KMS-11 (cell line): ENCODE results near the gene CNST.

ENCODE experiments used
- H2AFZ ChIP-seq: fragments of 200-600 bp; sonication (generic); 2 replicates; pipeline ENCODE4 v1.6.1; 2016; ENCODE audit warnings: antibody characterized with exemption, mixed run types, low read depth
- H3K27ac ChIP-seq: fragments of 200-600 bp; sonication (generic); 2 replicates; pipeline ENCODE4 v1.6.1; 2016; ENCODE audit warnings: mild to moderate bottlenecking, mixed run types
- H3K27me3 ChIP-seq: fragments of 200-600 bp; sonication (generic); 2 replicates; pipeline ENCODE4 v1.6.1; 2017; ENCODE audit warnings: mild to moderate bottlenecking, low read depth, mixed run types, moderate library complexity; ENCODE audit not compliant: insufficient read depth
- H3K36me3 ChIP-seq: fragments of 200-600 bp; sonication (generic); 2 replicates; pipeline ENCODE4 v1.6.1; 2017; ENCODE audit warnings: mild to moderate bottlenecking, mixed run types; ENCODE audit not compliant: insufficient read depth
- H3K4me1 ChIP-seq: fragments of 200-600 bp; sonication (generic); 2 replicates; pipeline ENCODE4 v1.6.1; 2016; ENCODE audit warnings: mild to moderate bottlenecking, low read depth, mixed run types; ENCODE audit not compliant: poor library complexity, severe bottlenecking
- H3K4me2 ChIP-seq: fragments of 200-600 bp; sonication (generic); 2 replicates; pipeline ENCODE4 v1.7.0; 2016; ENCODE audit warnings: mild to moderate bottlenecking, mixed run types
- H3K4me3 ChIP-seq: fragments of 200-600 bp; sonication (generic); IDR thresholded peaks from 2 replicates; pipeline ENCODE4 v1.6.1; 2017; ENCODE audit warnings: low read depth, low read length, mixed read lengths; ENCODE audit not compliant: insufficient read depth
- H3K79me2 ChIP-seq: fragments of 200-600 bp; sonication (generic); 2 replicates; pipeline ENCODE4 v1.6.1; 2016; ENCODE audit warnings: low read depth, mixed run types; ENCODE audit not compliant: insufficient read depth
- H3K9ac ChIP-seq: fragments of 200-600 bp; sonication (generic); 2 replicates; pipeline ENCODE4 v1.6.1; 2016; ENCODE audit warnings: mild to moderate bottlenecking, mixed run types
- H4K20me1 ChIP-seq: fragments of 200-600 bp; sonication (generic); 2 replicates; pipeline ENCODE4 v1.6.1; 2016; ENCODE audit warnings: mild to moderate bottlenecking, mixed run types; ENCODE audit not compliant: insufficient read depth
- CTCF ChIP-seq: fragments of 200-600 bp; sonication (generic); conservative IDR thresholded peaks from 2 replicates; pipeline ENCODE4 v1.6.1; 2017; ENCODE audit warnings: low read depth, mild to moderate bottlenecking, antibody characterized with exemption, low read length, moderate library complexity, mixed read lengths

Gene CNST

GRCh38 chr1:246617768-246618167, 51.5 kb downstream of the CNST start:
- no peak overlapping the region for H3K4me2 ChIP-seq
- no peak overlapping the region for H2AFZ ChIP-seq
- H3K4me3 ChIP-seq, result no peak overlapping the region
- H4K20me1 ChIP-seq, result no peaks in the 10 kb centered on the region
- no peaks in the 10 kb centered on the region for H3K27me3 ChIP-seq
- no peak overlapping the region for H3K27ac ChIP-seq
- H3K79me2 ChIP-seq, result no peaks in the 10 kb centered on the region
- no peak overlapping the region for H3K9ac ChIP-seq
- H3K4me1 ChIP-seq, result no peaks in the 10 kb centered on the region
- no peak for TF ChIP-seq CTCF
- peaks cover 3% of the 10 kb centered on the region; the same call in 1 of the 2 replicates for H3K36me3 ChIP-seq

GRCh38 chr1:246618240-246618808, 52.1 kb downstream of the CNST start:
- H3K27ac ChIP-seq, result no peak overlapping the region

DNA sequence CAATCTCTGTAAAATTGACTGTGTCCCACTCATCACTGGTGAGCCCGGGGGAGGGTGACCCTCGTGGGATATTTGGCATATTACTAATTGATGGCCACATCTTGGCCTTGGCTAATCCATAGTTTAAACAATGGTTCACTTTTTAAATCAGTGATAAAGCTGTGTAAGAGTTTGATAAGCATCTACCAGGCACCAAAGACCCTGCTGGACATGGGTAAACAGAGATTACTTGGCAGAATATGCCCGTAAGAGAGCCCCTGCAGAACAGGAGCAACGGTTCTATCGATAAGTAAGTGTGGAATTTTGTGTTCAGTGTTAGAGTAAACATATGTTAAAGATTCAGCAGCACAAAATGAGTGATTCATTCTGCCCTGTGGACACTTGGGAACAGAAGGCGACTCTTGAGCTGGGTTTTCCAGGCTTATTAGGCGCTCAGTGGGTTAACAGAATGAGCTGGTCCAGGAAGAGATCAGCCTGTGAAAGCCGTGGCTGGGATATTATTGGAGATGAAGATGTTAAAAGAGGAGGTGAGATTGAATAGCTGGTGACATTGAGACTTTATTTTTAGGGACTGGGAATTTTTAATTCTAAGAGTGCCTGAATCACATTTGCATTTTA, 55.9 kb downstream of the CNST start:
- H3K4me1 ChIP-seq, result no peaks in the 10 kb centered on the region
- no peak overlapping the region for H2AFZ ChIP-seq
- no peak overlapping the region for H3K9ac ChIP-seq
- no peak overlapping the region for H3K27ac ChIP-seq
- no peak overlapping the region for H3K4me2 ChIP-seq
- no peak overlapping the region for H3K4me3 ChIP-seq
- H4K20me1 ChIP-seq, result no peaks in the 10 kb centered on the region
- H3K79me2 ChIP-seq, result no peaks in the 10 kb centered on the region
- no peak for TF ChIP-seq CTCF
- H3K27me3 ChIP-seq, result no peaks in the 10 kb centered on the region
- H3K36me3 ChIP-seq, result peaks cover 3% of the 10 kb centered on the region; the same call in 1 of the 2 replicates

More at GRCh38 chr1:246618240-246618808, 52.1 kb downstream of the CNST start:
- H3K79me2 ChIP-seq, result no peaks in the 10 kb centered on the region
- no peak overlapping the region for H3K4me2 ChIP-seq
- peaks cover 3% of the 10 kb centered on the region; the same call in 1 of the 2 replicates for H3K36me3 ChIP-seq
- no peak for TF ChIP-seq CTCF
- H3K4me1 ChIP-seq, result no peaks in the 10 kb centered on the region
- H2AFZ ChIP-seq, result no peak overlapping the region
- H4K20me1 ChIP-seq, result no peaks in the 10 kb centered on the region
- H3K4me3 ChIP-seq, result no peak overlapping the region
- no peak overlapping the region for H3K9ac ChIP-seq
- no peaks in the 10 kb centered on the region for H3K27me3 ChIP-seq

DNA sequence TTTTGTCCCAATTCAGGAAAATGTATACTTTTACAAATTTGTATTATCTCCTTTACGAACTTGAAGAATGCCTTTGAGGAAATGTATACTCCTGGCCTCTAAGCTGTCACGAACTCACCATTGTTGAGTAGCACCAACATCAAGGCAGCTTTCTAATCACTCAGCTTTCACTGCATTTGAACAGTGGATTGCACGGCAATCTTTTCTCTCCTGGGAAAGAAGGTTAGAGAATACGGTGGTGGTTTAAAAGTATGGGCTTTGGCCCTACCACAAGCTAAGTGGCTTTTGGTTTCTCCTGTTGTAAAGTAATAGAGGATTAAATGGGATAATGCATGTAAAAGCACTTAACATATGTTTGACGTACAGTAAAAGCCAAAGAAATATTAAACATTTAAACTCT, 57.8 kb downstream of the CNST start:
- H3K36me3 ChIP-seq, result peaks cover 3% of the 10 kb centered on the region; the same call in 1 of the 2 replicates
- no peaks in the 10 kb centered on the region for H3K79me2 ChIP-seq
- no peaks in the 10 kb centered on the region for H3K4me1 ChIP-seq
- H2AFZ ChIP-seq, result no peak overlapping the region
- no peak for TF ChIP-seq CTCF
- no peak overlapping the region for H3K4me3 ChIP-seq
- H4K20me1 ChIP-seq, result no peaks in the 10 kb centered on the region
- H3K27ac ChIP-seq, result no peak overlapping the region
- no peak overlapping the region for H3K9ac ChIP-seq
- H3K4me2 ChIP-seq, result no peak overlapping the region
- H3K27me3 ChIP-seq, result no peaks in the 10 kb centered on the region
